Motor neuron (in vitro differentiated cells): Measurements from ENCODE around the gene CYTH2. TPM values are rescaled to one million over a fixed set of nuclear protein-coding genes. Genes with fewer than 3 reads are reported as not detected.
A peak's percentile ranks its signal among the peaks of the same experiment; 100 is the strongest.

ENCODE experiments used
- ATAC-seq, 8 experiments: fragments of 200-7000 bp; cut with Tn5 transposase; replicated peaks in 6 of 8; 2 replicates each; pipeline ENCODE4 v1.8.0; 2021; ENCODE audit warnings: mild to moderate bottlenecking in 8 of 8, moderate library complexity in 8 of 8
- H3K27ac ChIP-seq, 2 donors: fragments of 250-450 bp; sonication (Bioruptor Pico); 2 replicates each; pipeline ENCODE4 v1.9.0; 2021; ENCODE audit warnings: antibody characterized with exemption in 2 of 2, mild to moderate bottlenecking in 2 of 2, moderate library complexity in 1 of 2
- H3K4me1 ChIP-seq, 2 donors: fragments of 250-450 bp; sonication (Bioruptor Pico); replicated peaks in 1 of 2; 2 replicates each; pipeline ENCODE4 v1.6.1; 2021; ENCODE audit warnings: antibody characterized with exemption in 2 of 2, mild to moderate bottlenecking in 2 of 2, moderate library complexity in 1 of 2
- H3K4me3 ChIP-seq, 5 donors: fragments of 250-450 bp; sonication (Bioruptor Pico); 2 replicates each; pipeline ENCODE4 v1.9.0; 2021; ENCODE audit warnings: antibody characterized with exemption in 5 of 5, mild to moderate bottlenecking in 5 of 5, moderate library complexity in 4 of 5
- WGBS, 10 experiments: fragments of 450-650 bp; shearing (Covaris generic); methylation state at CpG; one replicate each; pipeline ENCODE4 v1.0.0; 2022; 5-methylcytosine and 5-hydroxymethylcytosine counted together
- in situ Hi-C, 9 experiments: fragments of 400-800 bp; cut with MboI; loops; one replicate each; pipeline ENCODE4 v1.15.0; 2021; ENCODE audit warnings: low sequenced_read_pairs in 9 of 9, low pct_unique_long_range_greater_than_20kb in 2 of 9; ENCODE audit not compliant: unreplicated experiment in 9 of 9
- total RNA-seq, 8 experiments: library from RNA; unstranded; fragments of 300-600 nt; gene quantifications; 2 replicates each; pipeline versions ENCODE4 v1.2.3 to v1.2.4, GENCODE V29; 2022

Gene CYTH2
- total RNA-seq, 8 experiments from 2014 or later: 17.3 to 84.5 (median 39.3) TPM

- 0% methylated on average over 1 of the region's 70 CpGs; no CpG with 5 or more reads in 8 of the 10 experiments for WGBS, 10 experiments
- ATAC-seq: peak; percentile 4 to 30 (median 15)
- Histone ChIP-seq H3K4me3 (peak overlapping the region; percentile 30 to 48 (median 42)), H3K4me1 (peaks cover 9 to 23% of the 10 kb centered on the region in 2 donors), H3K27ac (peak overlapping the region in 1 of 2 donors; percentile 38)
- in situ Hi-C loops: loop anchor here in 2 of 9 experiments (25.0 kb wide), 1 partner anchor 93 kb away; no protein-coding TSS in a partner anchor
Observed at GRCh38 chr19:48493718-48494401, 24.7 kb downstream of the CYTH2 start.

GRCh38 chr19:48495396-48495795 lies 26.2 kb downstream of the CYTH2 start:
- in situ Hi-C loops: loop anchor here in 2 of 9 experiments (25.0 kb wide), 1 partner anchor 92 kb away; no protein-coding TSS in a partner anchor
- no peak overlapping the region for H3K27ac ChIP-seq
- ATAC-seq: no peak

GRCh38 chr19:48496959-48497727 lies 28.0 kb downstream of the CYTH2 start:
- Histone ChIP-seq H3K4me1 (peaks cover 0 to 11% of the 10 kb centered on the region in 2 donors), H3K27ac (no peak overlapping the region), H3K4me3 (no peak overlapping the region)
- WGBS, 10 experiments: 62 to 83% (median 74%) methylated on average over 1 to 4 of the region's 45 CpGs; no CpG with 5 or more reads in 4 of the 10 experiments
- no peak for ATAC-seq
- in situ Hi-C loops: loop anchor here in 2 of 9 experiments (25.0 kb wide), 1 partner anchor 90 kb away; no protein-coding TSS in a partner anchor

More at GRCh38 chr19:48495396-48495795, 26.2 kb downstream of the CYTH2 start:
- WGBS, 10 experiments: 30 to 100% (median 82%) methylated on average over 2 to 6 of the region's 6 CpGs; no CpG with 5 or more reads in 2 of the 10 experiments
- Histone ChIP-seq H3K4me3 (no peak overlapping the region), H3K4me1 (peaks cover 9 to 23% of the 10 kb centered on the region in 2 donors)

GRCh38 chr19:48497728-48498594 lies 28.8 kb downstream of the CYTH2 start:
- in situ Hi-C loops: loop anchor here in 2 of 9 experiments (25.0 kb wide), 1 partner anchor 89 kb away; no protein-coding TSS in a partner anchor

GRCh38 chr19:48498595-48499311 lies 29.6 kb downstream of the CYTH2 start:
- peaks cover 2 to 9% of the 10 kb centered on the region in 2 donors for H3K4me1 ChIP-seq
- WGBS, 10 experiments: no CpG with 5 or more reads among the region's 59 CpGs
- no peak overlapping the region for H3K4me3 ChIP-seq
- in situ Hi-C loops: loop anchor here in 2 of 9 experiments (25.0 kb wide), 1 partner anchor 89 kb away; no protein-coding TSS in a partner anchor
- ATAC-seq: peak in 4 of 8 experiments; percentile 2 to 15 (median 6)
- H3K27ac ChIP-seq: no peak overlapping the region

More at GRCh38 chr19:48497728-48498594, 28.8 kb downstream of the CYTH2 start:
- ATAC-seq: no peak
- peaks cover 2 to 9% of the 10 kb centered on the region in 2 donors for H3K4me1 ChIP-seq
- no peak overlapping the region for H3K4me3 ChIP-seq
- no peak overlapping the region for H3K27ac ChIP-seq
- WGBS, 10 experiments: 72 to 100% (median 88%) methylated on average over 1 to 9 of the region's 46 CpGs; no CpG with 5 or more reads in 6 of the 10 experiments

- peak in 3 of 8 experiments; percentile 2 to 11 (median 4) for ATAC-seq
- H3K27ac ChIP-seq: no peak overlapping the region
- H3K4me3 ChIP-seq: no peak overlapping the region
- no CpG with 5 or more reads among the region's 44 CpGs for WGBS, 10 experiments
- in situ Hi-C loops: loop anchor here in 3 of 9 experiments (10.0 to 25.0 kb wide), 2 partner anchors 85 to 88 kb away; no protein-coding TSS in a partner anchor
- H3K4me1 ChIP-seq: peaks cover 2 to 6% of the 10 kb centered on the region in 2 donors
Observed at GRCh38 chr19:48499316-48500090, 30.3 kb downstream of the CYTH2 start.

GRCh38 chr19:48500830-48501493 lies 31.8 kb downstream of the CYTH2 start:
- Histone ChIP-seq H3K4me3 (no peak overlapping the region), H3K27ac (no peak overlapping the region), H3K4me1 (peaks cover 2 to 6% of the 10 kb centered on the region in 2 donors)
- 30 to 58% methylated on average over 2 to 7 of the region's 32 CpGs; no CpG with 5 or more reads in 8 of the 10 experiments for WGBS, 10 experiments
- no peak for ATAC-seq
- in situ Hi-C loops: loop anchor here in 1 of 9 experiments (10.0 kb wide), 1 partner anchor 84 kb away; no protein-coding TSS in a partner anchor

GRCh38 chr19:48501494-48502349 lies 32.6 kb downstream of the CYTH2 start:
- in situ Hi-C loops: loop anchor here in 1 of 9 experiments (10.0 kb wide), 1 partner anchor 83 kb away; no protein-coding TSS in a partner anchor
- H3K4me3 ChIP-seq: no peak overlapping the region
- no CpG with 5 or more reads among the region's 20 CpGs for whole genome bisulfite sequencing, 10 experiments

GRCh38 chr19:48502350-48503018 lies 33.3 kb downstream of the CYTH2 start:
- no peak overlapping the region for H3K4me3 ChIP-seq
- in situ Hi-C loops: loop anchor here in 1 of 9 experiments (10.0 kb wide), 1 partner anchor 82 kb away; no protein-coding TSS in a partner anchor
- WGBS, 10 experiments: 25% methylated on average over 4 of the region's 27 CpGs; no CpG with 5 or more reads in 9 of the 10 experiments

More at GRCh38 chr19:48501494-48502349, 32.6 kb downstream of the CYTH2 start:
- no peak overlapping the region for H3K27ac ChIP-seq
- peak; percentile 12 to 82 (median 50) for ATAC-seq
- peaks cover 2 to 6% of the 10 kb centered on the region in 2 donors for H3K4me1 ChIP-seq

More at GRCh38 chr19:48502350-48503018, 33.3 kb downstream of the CYTH2 start:
- peak in 1 of 8 experiments; percentile 2 for ATAC-seq
- Histone ChIP-seq H3K4me1 (peaks cover 2 to 6% of the 10 kb centered on the region in 2 donors), H3K27ac (no peak overlapping the region)
